SK-N-SH (cell line): ENCODE measurements around the gene PSMD10. TPM values are rescaled to one million over a fixed set of nuclear protein-coding genes. Genes with fewer than 3 reads are reported as not detected.

ENCODE experiments used
- CTCF ChIA-PET: fragments of 300-600, 350-600 bp; formaldehyde crosslinking; extraction: SDS; loops from one replicate; lab custom pipeline; 2021; lab: Yijun Ruan, JAX
- POLR2A ChIA-PET: fragments of 350-600 bp; sonication (Branson Sonifier 250); formaldehyde crosslinking; extraction: SDS; loops from one replicate; lab custom pipeline; 2020; ENCODE audit warnings: antibody characterized with exemption, inconsistent platforms; lab: Yijun Ruan, JAX
- DNase-seq: peaks from one replicate; pipeline ENCODE4 v3.0.0; 2012
- H2AFZ ChIP-seq: fragments of 200-600 bp; sonication (generic); 2 replicates; pipeline ENCODE4 v1.8.1; 2016; ENCODE audit warnings: antibody characterized with exemption, mild to moderate bottlenecking, low read depth
- H3F3A ChIP-seq: fragments of 200-600 bp; sonication (generic); replicated peaks from 2 replicates; pipeline ENCODE3; 2016; ENCODE audit warnings: antibody characterized with exemption, mild to moderate bottlenecking; ENCODE audit not compliant: insufficient read depth
- H3K27ac ChIP-seq, 2 experiments: fragments of 200-500 bp in 1 of 2; fragments of 200-600 bp in 1 of 2; sonication (Bioruptor generic) in 1 of 2; sonication (generic), shearing (Covaris generic) in 1 of 2; 2 replicates each; pipeline versions ENCODE4 v1.5.1 to v1.6.1; 2014 to 2016; ENCODE audit warnings: low read depth in 2 of 2, inconsistent platforms in 1 of 2, low read length in 1 of 2, mild to moderate bottlenecking in 1 of 2, mixed read lengths in 1 of 2
- H3K27me3 ChIP-seq: fragments of 200-600 bp; sonication (generic), shearing (Covaris generic); 2 replicates; pipeline ENCODE4 v1.6.1; 2016; ENCODE audit warnings: mixed run types; ENCODE audit not compliant: insufficient read depth
- H3K36me3 ChIP-seq, 2 experiments: fragments of 200-500 bp in 1 of 2; fragments of 200-600 bp in 1 of 2; sonication (Bioruptor generic) in 1 of 2; sonication (generic) in 1 of 2; replicated peaks in 1 of 2; 2 replicates each; pipeline versions ENCODE3 to v1.5.1; 2014 to 2016; ENCODE audit warnings: low read length in 1 of 2, mild to moderate bottlenecking in 1 of 2; ENCODE audit not compliant: insufficient read depth in 2 of 2, control insufficient read depth in 1 of 2
- H3K4me1 ChIP-seq, 2 experiments: fragments of 200-500 bp in 1 of 2; fragments of 200-600 bp in 1 of 2; sonication (Bioruptor generic) in 1 of 2; sonication (generic), shearing (Covaris generic) in 1 of 2; 2 replicates each; pipeline versions ENCODE4 v1.5.1 to v1.6.1; 2014 to 2016; ENCODE audit warnings: low read depth in 1 of 2, low read length in 1 of 2, mixed run types in 1 of 2; ENCODE audit not compliant: insufficient read depth in 2 of 2, control insufficient read depth in 1 of 2
- H3K4me2 ChIP-seq: fragments of 200-600 bp; sonication (generic), shearing (Covaris generic); 2 replicates; pipeline ENCODE4 v1.6.1; 2017; ENCODE audit warnings: mixed run types
- H3K4me3 ChIP-seq, 2 experiments: fragments of 200-500 bp in 1 of 2; fragments of 200-600 bp in 1 of 2; sonication (Bioruptor generic) in 1 of 2; sonication (generic), shearing (Covaris generic) in 1 of 2; 2 replicates each; pipeline versions ENCODE4 v1.5.1 to v1.8.1; 2014 to 2016; ENCODE audit warnings: low read depth in 2 of 2, inconsistent platforms in 1 of 2, low read length in 1 of 2, mild to moderate bottlenecking in 1 of 2, mixed read lengths in 1 of 2, moderate library complexity in 1 of 2
- H3K79me2 ChIP-seq: fragments of 200-600 bp; sonication (generic); 2 replicates; pipeline ENCODE4 v1.8.1; 2017; ENCODE audit warnings: mild to moderate bottlenecking; ENCODE audit not compliant: insufficient read depth
- H3K9ac ChIP-seq: fragments of 200-600 bp; sonication (generic); 2 replicates; pipeline ENCODE4 v1.6.1; 2017; ENCODE audit warnings: mixed run types
- H3K9me2 ChIP-seq: fragments of 200-600 bp; sonication (generic); 2 replicates; pipeline ENCODE4 v1.6.1; 2017; ENCODE audit warnings: mixed run types
- H3K9me3 ChIP-seq: fragments of 200-600 bp; sonication (generic); 2 replicates; pipeline ENCODE4 v1.6.1; 2017; ENCODE audit warnings: mixed run types, mild to moderate bottlenecking, moderate library complexity
- H4K20me1 ChIP-seq: fragments of 200-600 bp; sonication (generic); 2 replicates; pipeline ENCODE4 v1.6.1; 2017; ENCODE audit warnings: mild to moderate bottlenecking, mixed run types; ENCODE audit not compliant: insufficient read depth
- CHD2 ChIP-seq: fragments of 150-350 bp; IDR thresholded peaks from 2 replicates; pipeline ENCODE4 v1.6.1; 2018; ENCODE audit warnings: low read length; ENCODE audit not compliant: partially characterized antibody
- EP300 ChIP-seq, 2 experiments: IDR thresholded peaks; 2 replicates each; pipeline versions ENCODE4 v1.4.0 to v1.6.1; 2012; ENCODE audit warnings: borderline replicate concordance in 1 of 2, low read depth in 1 of 2, low read length in 1 of 2
- FOSL2 ChIP-seq: IDR thresholded peaks from 2 replicates; pipeline ENCODE4 v1.4.0; 2012; ENCODE audit warnings: low read depth, mild to moderate bottlenecking, moderate library complexity, borderline replicate concordance
- FOXM1 ChIP-seq: IDR thresholded peaks from 2 replicates; pipeline ENCODE4 v1.4.0; 2012; ENCODE audit warnings: low read depth, mild to moderate bottlenecking
- GABPA ChIP-seq: IDR thresholded peaks from 2 replicates; pipeline ENCODE4 v1.4.0; 2012; ENCODE audit warnings: low read depth, mild to moderate bottlenecking
- MAX ChIP-seq: IDR thresholded peaks from 2 replicates; pipeline ENCODE4 v1.4.0; 2012; ENCODE audit warnings: low read depth
- MXI1 ChIP-seq: IDR thresholded peaks from 2 replicates; pipeline ENCODE4 v1.6.1; 2012; ENCODE audit warnings: mild to moderate bottlenecking, low read depth, low read length, improper control_type of control experiment
- NFIC ChIP-seq: IDR thresholded peaks from 2 replicates; pipeline ENCODE4 v1.4.0; 2012; ENCODE audit warnings: borderline replicate concordance
- POLR2AphosphoS5 ChIP-seq: IDR thresholded peaks from 2 replicates; pipeline ENCODE4 v1.6.1; 2012; ENCODE audit warnings: low read depth, low read length
- RFX5 ChIP-seq: IDR thresholded peaks from 2 replicates; pipeline ENCODE4 v1.6.1; 2012; ENCODE audit warnings: mild to moderate bottlenecking, improper control_type of control experiment, low read length
- RXRA ChIP-seq: IDR thresholded peaks from 2 replicates; pipeline ENCODE4 v1.4.0; 2012; ENCODE audit warnings: low read depth, mild to moderate bottlenecking, borderline replicate concordance
- SIN3A ChIP-seq: IDR thresholded peaks from 2 replicates; pipeline ENCODE4 v1.6.1; 2012; ENCODE audit warnings: low read depth, mild to moderate bottlenecking, low read length, moderate library complexity, borderline replicate concordance
- SMC3 ChIP-seq: IDR thresholded peaks from 2 replicates; pipeline ENCODE4 v1.6.1; 2012; ENCODE audit warnings: low read depth, low read length, improper control_type of control experiment
- TAF1 ChIP-seq: IDR thresholded peaks from 2 replicates; pipeline ENCODE4 v1.6.1; 2012; ENCODE audit warnings: low read depth, mild to moderate bottlenecking, low read length, moderate library complexity, borderline replicate concordance
- USF1 ChIP-seq: IDR thresholded peaks from 2 replicates; pipeline ENCODE4 v1.4.0; 2012; ENCODE audit warnings: low read depth, borderline replicate concordance
- ZBTB33 ChIP-seq: IDR thresholded peaks from 2 replicates; pipeline ENCODE4 v1.4.0; 2012; ENCODE audit warnings: low read depth, borderline replicate concordance
- WGBS: methylation state at CpG from one replicate; pipeline ENCODE4 v1.1.6; 2017; ENCODE audit warnings: low lambda C conversion rate; 5-methylcytosine and 5-hydroxymethylcytosine counted together
- polyA plus RNA-seq, 3 experiments: library from polyadenylated mRNA; depleted of rRNA; stranded (reverse); fragments of >200 nt; gene quantifications; 2 replicates each; pipeline ENCODE4 v1.2.3, GENCODE V29; 2012

The PSMD10 gene
- polyA plus RNA-seq, 1 of the 3 experiments (the other 2 are of a cell fraction): 53.0 TPM

- H3K9me3 ChIP-seq: no peaks in the 10 kb centered on the region
- no peak overlapping the region for H2AFZ ChIP-seq
- H3K27ac ChIP-seq: no peak overlapping the region
- no peak overlapping the region for H3K4me2 ChIP-seq
- no peaks in the 10 kb centered on the region for H3K9me2 ChIP-seq
- ChIA-PET POLR2A (no interaction called here), CTCF (interaction anchor here (1.1 kb wide), 1 partner anchor 283 kb away, joined by 3 read pairs; the partner anchor contains the start of gene NCBP2L)
- H3K9ac ChIP-seq: no peak overlapping the region
- no peaks in the 10 kb centered on the region for H3K79me2 ChIP-seq
- H3K4me3 ChIP-seq: no peak overlapping the region
- no peaks in the 10 kb centered on the region for H4K20me1 ChIP-seq
- H3F3A ChIP-seq: no peaks in the 10 kb centered on the region
- H3K27me3 ChIP-seq: no peaks in the 10 kb centered on the region; the same call in 1 of the 2 replicates
- TF ChIP-seq FOSL2: no peak
- TF ChIP-seq SIN3A: no peak
- TF ChIP-seq GABPA: no peak
- TF ChIP-seq MXI1: no peak
- no peak for TF ChIP-seq SMC3
- no peak for TF ChIP-seq USF1
- no peak for TF ChIP-seq FOXM1
- TF ChIP-seq POLR2AphosphoS5: no peak
- TF ChIP-seq ZBTB33: no peak
- TF ChIP-seq RXRA: no peak
- TF ChIP-seq NFIC: no peak
- no peak for TF ChIP-seq EP300 (IDR thresholded peaks at IDR 0.05; ENCODE audit: borderline replicate concordance in 1 of 2, low read depth in 1 of 2, low read length in 1 of 2)
- no peak for TF ChIP-seq MAX
- TF ChIP-seq TAF1: no peak
- TF ChIP-seq CHD2: no peak
- WGBS: 25% methylated on average over 1 of the region's 1 CpG
- H3K36me3 ChIP-seq: no peaks in the 10 kb centered on the region
- no peaks in the 10 kb centered on the region for H3K4me1 ChIP-seq
- no peak for DNase-seq
Measured at GRCh38 chrX:108059801-108060200, 31.5 kb downstream of the PSMD10 start.

GRCh38 chrX:108055546-108055945 is 35.8 kb downstream of the PSMD10 start:
- no peaks in the 10 kb centered on the region; the same call in 1 of the 2 replicates for H3K27me3 ChIP-seq

More at GRCh38 chrX:108055546-108055945, 35.8 kb downstream of the PSMD10 start:
- H3K9me2 ChIP-seq: no peaks in the 10 kb centered on the region
- H3K4me2 ChIP-seq: no peak overlapping the region
- H3K4me3 ChIP-seq: no peak overlapping the region
- no peak overlapping the region for H3K9ac ChIP-seq
- no peaks in the 10 kb centered on the region for H3F3A ChIP-seq
- TF ChIP-seq RFX5 (no peak), ZBTB33 (no peak)
- no peaks in the 10 kb centered on the region for H4K20me1 ChIP-seq
- H3K36me3 ChIP-seq: no peaks in the 10 kb centered on the region
- no peak overlapping the region for H2AFZ ChIP-seq
- POLR2A ChIA-PET: no interaction called here
- CTCF ChIA-PET: no interaction called here
- H3K4me1 ChIP-seq: no peaks in the 10 kb centered on the region
- no peaks in the 10 kb centered on the region for H3K79me2 ChIP-seq
- no peak for DNase-seq
- no peak overlapping the region for H3K27ac ChIP-seq
- H3K9me3 ChIP-seq: 0 out of 2 replicates have a peak, but pooled peaks cover 3% of the 10 kb centered on the region
